Testis (tissue), 2 donors: ENCODE data around the gene IMP4.

Source experiments
- POLR2A ChIP-seq: fragments of 450-650 bp; IDR thresholded peaks from one replicate; pipeline ENCODE4 v1.6.1; 2017; ENCODE audit warnings: antibody characterized with exemption, mild to moderate bottlenecking, moderate library complexity
- TF ChIP-seq, protein P1 (sequence below), 3 experiments: fragments of 450-650 bp in 2 of 3; fragments of 200-600 bp in 1 of 3; sonication (generic) in 1 of 3; IDR thresholded peaks; one replicate each; pipeline ENCODE4 v1.5.1; 2016 to 2019; ENCODE audit warnings: antibody characterized with exemption in 3 of 3, mild to moderate bottlenecking in 2 of 3, moderate library complexity in 1 of 3

DNA sequence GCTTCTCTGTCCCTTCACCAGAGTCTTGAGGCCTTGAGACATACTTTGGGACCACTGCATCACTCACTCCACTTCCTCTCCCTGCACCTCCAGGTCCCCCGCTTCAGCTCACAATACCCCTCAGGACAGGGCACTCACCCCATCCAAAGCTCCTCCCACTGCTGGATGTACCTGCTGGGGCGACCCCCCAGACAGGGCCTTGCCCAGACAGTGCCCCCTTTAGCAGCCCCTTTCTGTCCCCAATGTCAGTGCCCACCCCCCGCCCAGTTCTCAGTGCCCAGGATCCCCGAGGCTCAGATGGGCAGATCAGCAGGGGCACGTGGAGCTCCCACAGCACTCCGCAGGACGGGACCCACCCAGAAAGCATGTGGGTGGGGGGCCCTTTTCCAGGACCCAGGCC is 23.8 kb upstream of the IMP4 start:
- no peak for TF ChIP-seq POLR2A
- TF ChIP-seq, protein P1, sequence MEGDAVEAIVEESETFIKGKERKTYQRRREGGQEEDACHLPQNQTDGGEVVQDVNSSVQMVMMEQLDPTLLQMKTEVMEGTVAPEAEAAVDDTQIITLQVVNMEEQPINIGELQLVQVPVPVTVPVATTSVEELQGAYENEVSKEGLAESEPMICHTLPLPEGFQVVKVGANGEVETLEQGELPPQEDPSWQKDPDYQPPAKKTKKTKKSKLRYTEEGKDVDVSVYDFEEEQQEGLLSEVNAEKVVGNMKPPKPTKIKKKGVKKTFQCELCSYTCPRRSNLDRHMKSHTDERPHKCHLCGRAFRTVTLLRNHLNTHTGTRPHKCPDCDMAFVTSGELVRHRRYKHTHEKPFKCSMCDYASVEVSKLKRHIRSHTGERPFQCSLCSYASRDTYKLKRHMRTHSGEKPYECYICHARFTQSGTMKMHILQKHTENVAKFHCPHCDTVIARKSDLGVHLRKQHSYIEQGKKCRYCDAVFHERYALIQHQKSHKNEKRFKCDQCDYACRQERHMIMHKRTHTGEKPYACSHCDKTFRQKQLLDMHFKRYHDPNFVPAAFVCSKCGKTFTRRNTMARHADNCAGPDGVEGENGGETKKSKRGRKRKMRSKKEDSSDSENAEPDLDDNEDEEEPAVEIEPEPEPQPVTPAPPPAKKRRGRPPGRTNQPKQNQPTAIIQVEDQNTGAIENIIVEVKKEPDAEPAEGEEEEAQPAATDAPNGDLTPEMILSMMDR (IDR thresholded peaks at IDR 0.05): no peak
